Smooth muscle cell (in vitro differentiated cells): Measurements from ENCODE around the gene SLC5A2. TPM values are rescaled to one million over a fixed set of nuclear protein-coding genes. Genes with fewer than 3 reads are reported as not detected.
A peak's percentile ranks its signal among the peaks of the same experiment; 100 is the strongest.
"Not testable (repeated sequence)": the region's sequence is repeated elsewhere in the genome, so short reads cannot be mapped to it uniquely, and the experiment has no call there.

Experiments used
- DNase-seq: peaks from one replicate; lab custom pipeline; 2025; ENCODE audit not compliant: unreplicated experiment; lab: John Stamatoyannopoulos, UW
- H2AFZ ChIP-seq: fragments of 200-600 bp; sonication (generic); 2 replicates; pipeline ENCODE4 v1.6.0; 2016; ENCODE audit warnings: antibody characterized with exemption, low read depth, mild to moderate bottlenecking
- H3F3A ChIP-seq: fragments of 200-600 bp; sonication (generic); 2 replicates; pipeline ENCODE4 v1.6.0; 2017; ENCODE audit warnings: antibody characterized with exemption, low read depth
- H3K27ac ChIP-seq: fragments of 200-600 bp; sonication (generic); 2 replicates; pipeline ENCODE4 v1.5.1; 2016; ENCODE audit warnings: low read depth, mild to moderate bottlenecking
- H3K27me3 ChIP-seq: fragments of 200-600 bp; sonication (generic); 2 replicates; pipeline ENCODE4 v1.6.1; 2016; ENCODE audit warnings: low read depth, mild to moderate bottlenecking
- H3K36me3 ChIP-seq: fragments of 200-600 bp; sonication (generic); 2 replicates; pipeline ENCODE4 v1.5.1; 2016; ENCODE audit warnings: low read depth
- H3K4me1 ChIP-seq: fragments of 200-600 bp; sonication (generic); 2 replicates; pipeline ENCODE4 v1.5.1; 2016; ENCODE audit warnings: low read depth
- H3K4me2 ChIP-seq: fragments of 200-600 bp; sonication (generic); 2 replicates; pipeline ENCODE4 v1.6.0; 2016; ENCODE audit warnings: mild to moderate bottlenecking
- H3K4me3 ChIP-seq: fragments of 200-600 bp; sonication (generic); 2 replicates; pipeline ENCODE4 v1.5.1; 2016; ENCODE audit warnings: mild to moderate bottlenecking
- H3K79me2 ChIP-seq: fragments of 200-600 bp; sonication (generic); 2 replicates; pipeline ENCODE4 v1.6.0; 2016; ENCODE audit warnings: low read depth, mild to moderate bottlenecking
- H3K9ac ChIP-seq: fragments of 200-600 bp; sonication (generic); 2 replicates; pipeline ENCODE4 v1.6.0; 2016; ENCODE audit warnings: low read depth
- H3K9me3 ChIP-seq: fragments of 200-600 bp; sonication (generic); replicated peaks from 2 replicates; pipeline ENCODE4 v1.5.1; 2016; ENCODE audit warnings: low read depth
- H4K20me1 ChIP-seq: fragments of 200-600 bp; sonication (generic); 2 replicates; pipeline ENCODE4 v1.6.0; 2016; ENCODE audit warnings: low read depth
- WGBS: methylation state at CpG from one replicate; pipeline ENCODE4 v1.1.7; 2016; ENCODE audit warnings: low lambda C conversion rate; 5-methylcytosine and 5-hydroxymethylcytosine counted together
- polyA plus RNA-seq: library from polyadenylated mRNA; unstranded; fragments of >200 nt; fragmentation: Nextera tagmentation; extraction: Ambion mirVana; gene quantifications from 2 replicates; pipeline ENCODE4 v1.2.1, GENCODE V29; 2016
- total RNA-seq: library from RNA; depleted of rRNA; stranded (reverse); fragments of >200 nt; gene quantifications from 2 replicates; pipeline ENCODE4 v1.2.3, GENCODE V29; 2014
- TF ChIP-seq, protein P1 (sequence below): fragments of 200-600 bp; sonication (generic); IDR thresholded peaks from 2 replicates; pipeline ENCODE4 v1.5.1; 2017; ENCODE audit warnings: borderline replicate concordance, mild to moderate bottlenecking, antibody characterized with exemption; ENCODE audit not compliant: insufficient read depth, poor library complexity, severe bottlenecking

The SLC5A2 gene
- total and polyA plus RNA-seq, 2 experiments from 2014 or later = 5.1 TPM; not detected in 1

GRCh38 chr16:31537362-31538242 lies 54.7 kb downstream of the SLC5A2 start:
- Histone ChIP-seq H2AFZ (peak overlapping the region; percentile 24), H3K4me1 (no peaks in the 10 kb centered on the region), H3K4me3 (peak overlapping the region; percentile 43), H3K4me2 (peak overlapping the region; percentile 80), H3K27me3 (peaks cover 4% of the 10 kb centered on the region), H3K27ac (no peak overlapping the region), H4K20me1 (no peaks in the 10 kb centered on the region), H3K36me3 (no peaks in the 10 kb centered on the region), H3K79me2 (no peaks in the 10 kb centered on the region), H3F3A (no peaks in the 10 kb centered on the region), H3K9me3 (no peaks in the 10 kb centered on the region), H3K9ac (no peak overlapping the region)
- 23% methylated on average over 55 of the region's 57 CpGs for WGBS
- no peak for DNase-seq
- TF ChIP-seq, protein P1, sequence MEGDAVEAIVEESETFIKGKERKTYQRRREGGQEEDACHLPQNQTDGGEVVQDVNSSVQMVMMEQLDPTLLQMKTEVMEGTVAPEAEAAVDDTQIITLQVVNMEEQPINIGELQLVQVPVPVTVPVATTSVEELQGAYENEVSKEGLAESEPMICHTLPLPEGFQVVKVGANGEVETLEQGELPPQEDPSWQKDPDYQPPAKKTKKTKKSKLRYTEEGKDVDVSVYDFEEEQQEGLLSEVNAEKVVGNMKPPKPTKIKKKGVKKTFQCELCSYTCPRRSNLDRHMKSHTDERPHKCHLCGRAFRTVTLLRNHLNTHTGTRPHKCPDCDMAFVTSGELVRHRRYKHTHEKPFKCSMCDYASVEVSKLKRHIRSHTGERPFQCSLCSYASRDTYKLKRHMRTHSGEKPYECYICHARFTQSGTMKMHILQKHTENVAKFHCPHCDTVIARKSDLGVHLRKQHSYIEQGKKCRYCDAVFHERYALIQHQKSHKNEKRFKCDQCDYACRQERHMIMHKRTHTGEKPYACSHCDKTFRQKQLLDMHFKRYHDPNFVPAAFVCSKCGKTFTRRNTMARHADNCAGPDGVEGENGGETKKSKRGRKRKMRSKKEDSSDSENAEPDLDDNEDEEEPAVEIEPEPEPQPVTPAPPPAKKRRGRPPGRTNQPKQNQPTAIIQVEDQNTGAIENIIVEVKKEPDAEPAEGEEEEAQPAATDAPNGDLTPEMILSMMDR = no peak

DNA sequence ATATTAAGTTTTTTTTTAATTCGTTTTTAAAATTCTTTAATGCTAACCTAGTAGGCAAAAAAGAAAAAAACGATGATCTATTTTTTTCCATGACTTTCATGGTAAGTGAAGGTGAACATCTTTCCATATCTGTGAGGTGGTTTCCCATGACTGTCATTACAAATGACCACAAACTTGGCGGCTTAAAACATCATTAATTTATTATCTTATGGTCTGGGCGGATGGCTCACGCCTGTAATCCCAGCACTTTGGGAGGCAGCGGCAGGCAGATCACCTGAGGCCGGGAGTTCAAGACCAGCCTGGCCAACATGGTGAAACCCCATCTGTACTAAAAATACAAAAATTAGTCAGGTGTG lies 55.3 kb downstream of the SLC5A2 start:
- not testable (repeated sequence) for H3K9ac ChIP-seq, DNase-seq, H3K4me1 ChIP-seq, H3K36me3 ChIP-seq, H3K4me3 ChIP-seq, H2AFZ ChIP-seq, H3K27ac ChIP-seq, H3F3A ChIP-seq, H3K79me2 ChIP-seq, H3K27me3 ChIP-seq, H4K20me1 ChIP-seq, H3K4me2 ChIP-seq, H3K9me3 ChIP-seq
- WGBS = 81% methylated on average over 7 of the region's 7 CpGs

GRCh38 chr16:31539762-31540161 lies 56.8 kb downstream of the SLC5A2 start:
- H3K36me3 ChIP-seq, H4K20me1 ChIP-seq, H3K4me3 ChIP-seq, DNase-seq, H3K9ac ChIP-seq, H2AFZ ChIP-seq, H3K4me1 ChIP-seq, H3F3A ChIP-seq, H3K79me2 ChIP-seq, H3K4me2 ChIP-seq, H3K9me3 ChIP-seq, H3K27me3 ChIP-seq, H3K27ac ChIP-seq: not testable (repeated sequence)
- 76% methylated on average over 4 of the region's 4 CpGs for WGBS

Other genes with a start within 250 kb of the SLC5A2 start
- 0.40 TPM in 1 of 2 replicates, not detected in the other for gene ITGAM, start 223.1 kb upstream of the SLC5A2 start, total RNA-seq
- gene ITGAM, start 223.1 kb upstream of the SLC5A2 start, polyA plus RNA-seq = not detected in 2 replicates
- gene ITGAX, start 127.9 kb upstream of the SLC5A2 start, total RNA-seq = 0.31 TPM in 1 of 2 replicates, not detected in the other
- not detected in 2 replicates for gene ITGAX, start 127.9 kb upstream of the SLC5A2 start, polyA plus RNA-seq
- gene ITGAD, start 89.8 kb upstream of the SLC5A2 start, total RNA-seq = not detected in 2 replicates
- not detected in 2 replicates for gene ITGAD, start 89.8 kb upstream of the SLC5A2 start, polyA plus RNA-seq
- not detected in 2 replicates for gene COX6A2, start 54.8 kb upstream of the SLC5A2 start, total RNA-seq
- gene COX6A2, start 54.8 kb upstream of the SLC5A2 start, polyA plus RNA-seq = not detected in 2 replicates
- gene ZNF843, start 40.3 kb upstream of the SLC5A2 start, total RNA-seq = 1.6 and 2.2 TPM in 2 replicates
- gene ZNF843, start 40.3 kb upstream of the SLC5A2 start, polyA plus RNA-seq = 1.7 and 2.3 TPM in 2 replicates
- 5.8 and 7.0 TPM in 2 replicates for gene ARMC5, start 23.6 kb upstream of the SLC5A2 start, total RNA-seq
- gene ARMC5, start 23.6 kb upstream of the SLC5A2 start, polyA plus RNA-seq = 19.6 and 24.6 TPM in 2 replicates
- gene TGFB1I1, start 11.0 kb upstream of the SLC5A2 start, total RNA-seq = 67.2 and 73.0 TPM in 2 replicates
- 203 and 213 TPM in 2 replicates for gene TGFB1I1, start 11.0 kb upstream of the SLC5A2 start, polyA plus RNA-seq
- 55.9 and 68.7 TPM in 2 replicates for gene RUSF1, start 25.3 kb downstream of the SLC5A2 start, total RNA-seq
- gene RUSF1, start 25.3 kb downstream of the SLC5A2 start, polyA plus RNA-seq = 72.1 and 73.7 TPM in 2 replicates
- gene AHSP, start 44.8 kb downstream of the SLC5A2 start, total RNA-seq = not detected in 2 replicates
- not detected in 2 replicates for gene AHSP, start 44.8 kb downstream of the SLC5A2 start, polyA plus RNA-seq